ENCODE results near the gene SNHG17.
A peak's percentile ranks its signal among the peaks of the same experiment; 100 is the strongest.
"Not testable (repeated sequence)": the region's sequence is repeated elsewhere in the genome, so short reads cannot be mapped to it uniquely, and the experiment has no call there.

The SNHG17 gene

DNA sequence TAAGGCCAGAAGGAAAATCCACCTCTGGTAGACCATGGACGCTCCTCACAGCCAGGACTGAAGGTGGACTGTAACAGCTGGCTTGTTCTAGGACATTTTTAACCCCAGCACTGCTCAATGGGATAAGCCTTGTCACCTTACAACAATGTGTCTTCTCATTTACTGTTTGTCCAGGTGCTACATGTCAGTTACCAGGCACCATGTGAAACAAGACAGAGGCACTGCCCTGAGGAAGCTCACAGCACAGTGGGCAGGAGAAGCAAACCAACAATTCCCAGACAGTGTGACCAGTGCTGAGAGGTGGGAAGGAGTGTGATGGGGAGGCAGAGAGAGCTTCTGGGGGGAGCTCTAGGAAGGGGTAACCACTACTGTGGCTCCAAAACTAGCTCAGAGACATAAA, 10.7 kb downstream of the SNHG17 start:
- no peak for TF ChIP-seq JUND (IDR thresholded peaks at IDR 0.05; ENCODE audit: low read depth)
- in situ Hi-C loops (cut with HindIII; ENCODE audit: low pct_unique_long_range_greater_than_20kb, low sequenced_read_pairs) = no loop called here
- DNase-seq (ENCODE audit: low read depth in 1 of 2, low spot score in 1 of 2) = no peak

- in situ Hi-C loops (cut with HindIII; ENCODE audit: low pct_unique_long_range_greater_than_20kb, low sequenced_read_pairs) = no loop called here
- no peak for DNase-seq (ENCODE audit: low read depth in 1 of 2, low spot score in 1 of 2)
- no peak for TF ChIP-seq JUND (IDR thresholded peaks at IDR 0.05; ENCODE audit: low read depth)
Measured at GRCh38 chr20:38423541-38423940, 11.6 kb downstream of the SNHG17 start.

- TF ChIP-seq JUND (IDR thresholded peaks at IDR 0.05; ENCODE audit: low read depth) = no peak
- in situ Hi-C loops (cut with HindIII; ENCODE audit: low pct_unique_long_range_greater_than_20kb, low sequenced_read_pairs) = no loop called here
Measured at GRCh38 chr20:38421915-38422314, 13.2 kb downstream of the SNHG17 start.

GRCh38 chr20:38420388-38421085, 14.6 kb downstream of the SNHG17 start:
- DNase-seq (ENCODE audit: low read depth in 1 of 2, low spot score in 1 of 2) = no peak
- no peak for TF ChIP-seq JUND (IDR thresholded peaks at IDR 0.05; ENCODE audit: low read depth)
- in situ Hi-C loops (cut with HindIII; ENCODE audit: low pct_unique_long_range_greater_than_20kb, low sequenced_read_pairs) = no loop called here

More at GRCh38 chr20:38421915-38422314, 13.2 kb downstream of the SNHG17 start:
- no peak for DNase-seq (ENCODE audit: low read depth in 1 of 2, low spot score in 1 of 2)

DNA sequence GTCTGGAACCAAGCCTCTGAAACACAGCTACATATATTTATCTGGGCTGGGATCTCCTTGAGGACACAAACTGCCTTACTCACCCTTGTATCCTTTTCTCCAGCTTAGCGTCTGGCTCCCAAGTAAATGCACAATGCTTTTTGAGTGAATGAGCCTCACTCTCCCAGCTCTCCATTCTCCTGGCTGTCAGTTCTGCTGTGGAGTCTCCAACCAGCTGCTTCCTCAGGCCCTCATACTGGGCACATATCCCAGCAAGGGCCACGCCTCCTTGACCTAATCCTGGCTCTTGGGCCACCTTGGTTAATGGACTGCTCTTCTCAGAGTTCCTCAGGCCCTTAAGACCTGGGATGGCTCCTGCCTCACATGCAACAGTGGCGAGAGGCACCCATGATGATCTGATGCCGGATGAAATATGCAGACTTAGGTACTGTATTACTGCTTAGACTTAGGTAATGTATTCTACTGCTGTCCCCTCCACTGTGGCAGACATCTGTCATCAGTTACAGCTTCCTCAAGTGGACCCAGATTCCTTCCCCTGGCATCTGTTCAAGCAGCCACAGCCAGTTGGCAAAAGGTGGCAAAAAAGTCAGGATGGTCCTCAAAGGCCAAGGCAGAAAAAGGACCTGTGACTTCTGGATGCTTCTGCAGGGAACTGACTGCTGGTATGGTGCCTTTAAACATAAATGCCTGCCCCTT, 16.5 kb downstream of the SNHG17 start:
- in situ Hi-C loops (cut with HindIII; ENCODE audit: low pct_unique_long_range_greater_than_20kb, low sequenced_read_pairs) = no loop called here
- DNase-seq (ENCODE audit: low read depth in 1 of 2, low spot score in 1 of 2) = peak in 1 of 2 experiments; percentile 24
- no peak for TF ChIP-seq JUND (IDR thresholded peaks at IDR 0.05; ENCODE audit: low read depth)

DNA sequence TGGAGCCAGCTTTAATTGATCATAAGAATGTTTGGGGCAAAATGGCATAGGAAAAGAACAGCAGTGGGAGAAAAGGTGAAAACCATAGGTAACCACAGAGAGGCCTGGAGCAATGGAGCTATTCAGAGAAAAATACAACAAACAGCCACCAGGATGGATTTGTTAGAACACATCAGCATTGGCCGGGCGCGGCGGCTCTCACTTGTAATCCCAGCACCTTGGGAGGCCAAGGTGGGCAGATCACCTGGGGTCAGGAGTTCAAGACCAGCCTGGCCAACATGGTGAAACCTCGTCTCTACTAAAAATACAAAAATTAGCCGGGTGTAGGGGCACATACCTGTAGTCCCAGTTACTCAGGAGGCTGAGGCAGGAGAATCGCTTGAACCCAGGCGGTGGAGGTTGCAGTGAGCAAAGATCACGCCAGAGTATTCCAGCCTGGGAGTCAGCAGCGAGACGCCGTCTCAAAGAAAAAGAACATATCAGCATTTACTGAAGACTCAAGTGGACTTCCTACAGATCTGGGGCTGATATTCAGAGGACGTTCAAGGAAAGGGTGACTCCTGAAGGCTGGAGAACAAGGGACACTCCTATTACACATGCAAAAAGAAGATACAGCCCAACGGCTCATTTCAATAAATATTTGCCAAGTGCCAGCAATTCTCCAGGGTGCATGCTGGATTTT, 20.2 kb downstream of the SNHG17 start:
- in situ Hi-C loops (cut with HindIII; ENCODE audit: low pct_unique_long_range_greater_than_20kb, low sequenced_read_pairs) = no loop called here
- no peak for DNase-seq (ENCODE audit: low read depth in 1 of 2, low spot score in 1 of 2)
- TF ChIP-seq JUND (IDR thresholded peaks at IDR 0.05; ENCODE audit: low read depth) = no peak

DNA sequence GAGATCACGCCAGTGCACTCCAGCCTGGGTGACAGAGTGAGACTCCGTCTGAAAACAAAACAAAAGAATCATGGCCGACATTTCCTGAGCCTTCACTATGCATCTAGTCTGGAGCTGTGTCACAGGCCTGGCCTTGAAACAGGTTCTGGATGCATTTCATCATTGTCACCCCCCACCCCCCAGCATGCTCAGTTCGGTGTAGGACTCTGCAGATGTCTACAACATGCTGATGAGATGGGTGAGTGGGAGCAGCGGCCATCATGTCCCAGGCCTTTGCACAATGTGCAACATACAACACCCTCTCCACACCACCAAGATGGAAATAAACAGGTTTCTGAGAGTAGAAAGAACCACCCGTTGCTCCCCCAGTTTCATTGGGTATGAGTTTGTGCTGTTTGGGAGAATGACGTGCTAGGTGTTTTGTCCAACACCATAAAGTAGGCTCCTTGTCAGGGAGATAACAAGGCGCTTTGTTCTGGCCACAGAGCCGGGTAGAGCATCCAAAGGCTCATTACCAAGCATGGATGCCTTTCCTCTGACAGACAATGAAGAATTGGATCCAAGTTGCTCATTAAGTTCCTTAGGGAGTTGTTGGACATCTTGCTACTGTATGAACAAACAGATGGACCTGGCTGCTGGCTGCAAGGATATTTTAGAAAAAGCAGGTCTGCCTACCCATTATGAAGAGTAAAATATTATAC, 22.1 kb downstream of the SNHG17 start:
- in situ Hi-C loops (cut with HindIII; ENCODE audit: low pct_unique_long_range_greater_than_20kb, low sequenced_read_pairs) = no loop called here
- DNase-seq (ENCODE audit: low read depth in 1 of 2, low spot score in 1 of 2) = no peak
- TF ChIP-seq JUND (IDR thresholded peaks at IDR 0.05; ENCODE audit: low read depth) = no peak

GRCh38 chr20:38407822-38408221, 27.3 kb downstream of the SNHG17 start:
- in situ Hi-C loops (cut with HindIII; ENCODE audit: low pct_unique_long_range_greater_than_20kb, low sequenced_read_pairs); DNase-seq (ENCODE audit: low read depth in 1 of 2, low spot score in 1 of 2): not testable (repeated sequence)

DNA sequence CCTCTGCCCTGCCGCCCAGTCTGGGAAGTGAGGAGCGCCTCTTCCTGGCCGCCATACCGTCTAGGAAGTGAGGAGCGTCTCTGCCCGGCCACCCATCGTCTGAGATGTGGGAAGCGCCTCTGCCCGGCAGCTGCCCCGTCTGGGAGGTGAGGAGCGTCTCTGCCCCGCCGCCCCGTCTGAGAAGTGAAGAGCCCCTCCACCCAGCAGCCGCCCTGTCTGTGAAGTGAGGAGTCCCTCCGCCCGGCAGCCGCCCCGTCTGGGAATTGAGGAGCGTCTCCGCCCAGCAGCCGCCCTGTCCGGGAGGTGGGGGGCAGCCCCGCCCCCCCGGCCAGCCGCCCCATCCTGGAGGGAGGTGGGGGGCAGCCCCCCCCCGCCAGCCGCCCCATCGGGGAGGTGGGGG, 27.8 kb downstream of the SNHG17 start:
- in situ Hi-C loops (cut with HindIII; ENCODE audit: low pct_unique_long_range_greater_than_20kb, low sequenced_read_pairs) = no loop called here
- no peak for TF ChIP-seq JUND (IDR thresholded peaks at IDR 0.05; ENCODE audit: low read depth)
- DNase-seq (ENCODE audit: low read depth in 1 of 2, low spot score in 1 of 2) = no peak

- in situ Hi-C loops (cut with HindIII; ENCODE audit: low pct_unique_long_range_greater_than_20kb, low sequenced_read_pairs) = no loop called here
- no peak for TF ChIP-seq JUND (IDR thresholded peaks at IDR 0.05; ENCODE audit: low read depth)
- DNase-seq (ENCODE audit: low read depth in 1 of 2, low spot score in 1 of 2) = no peak
Measured at GRCh38 chr20:38406476-38406875, 28.7 kb downstream of the SNHG17 start.

DNA sequence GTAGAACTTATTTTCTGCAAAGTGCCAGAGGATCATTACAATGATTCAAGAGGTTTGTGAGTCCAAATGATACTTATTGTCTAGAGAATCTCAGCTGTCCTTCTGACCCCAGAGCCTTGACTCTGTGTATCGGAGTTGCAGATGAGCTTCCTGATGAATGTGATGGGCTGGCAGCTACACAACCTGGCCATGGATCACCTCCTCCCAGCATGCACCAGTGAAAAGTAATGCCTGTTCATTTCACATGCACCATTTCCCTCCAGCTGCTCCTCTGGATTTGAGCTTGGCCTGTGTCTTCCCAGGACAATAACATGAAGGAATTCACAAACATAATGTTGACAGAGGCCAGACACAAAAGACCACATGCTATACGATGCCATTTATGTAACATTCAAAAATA, 30.0 kb downstream of the SNHG17 start:
- in situ Hi-C loops (cut with HindIII; ENCODE audit: low pct_unique_long_range_greater_than_20kb, low sequenced_read_pairs) = no loop called here
- DNase-seq (ENCODE audit: low read depth in 1 of 2, low spot score in 1 of 2) = no peak
- no peak for TF ChIP-seq JUND (IDR thresholded peaks at IDR 0.05; ENCODE audit: low read depth)

DNA sequence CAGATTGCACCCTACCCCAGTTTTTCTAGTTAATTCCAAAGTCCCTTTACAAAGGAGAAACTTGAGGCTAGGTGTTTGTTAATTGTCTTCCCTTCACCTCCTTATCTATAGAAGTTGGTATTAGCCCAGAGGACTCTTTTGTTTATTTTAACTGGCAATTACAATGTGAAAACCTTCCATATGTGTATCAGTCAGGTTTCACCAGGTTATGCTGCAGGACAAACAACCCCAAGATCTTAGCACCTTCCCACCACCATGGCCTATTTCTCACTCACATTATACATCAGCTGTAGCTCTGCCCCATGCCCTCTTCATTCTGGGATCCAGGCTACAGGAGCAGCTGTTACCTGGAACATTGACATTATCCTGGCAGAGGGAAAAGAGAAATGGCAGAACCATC, 31.1 kb downstream of the SNHG17 start:
- DNase-seq (ENCODE audit: low read depth in 1 of 2, low spot score in 1 of 2) = no peak
- in situ Hi-C loops (cut with HindIII; ENCODE audit: low pct_unique_long_range_greater_than_20kb, low sequenced_read_pairs) = no loop called here
- TF ChIP-seq JUND (IDR thresholded peaks at IDR 0.05; ENCODE audit: low read depth) = no peak

GRCh38 chr20:38402816-38403215, 32.3 kb downstream of the SNHG17 start:
- DNase-seq (ENCODE audit: low read depth in 1 of 2, low spot score in 1 of 2) = no peak
- TF ChIP-seq JUND (IDR thresholded peaks at IDR 0.05; ENCODE audit: low read depth) = no peak
- in situ Hi-C loops (cut with HindIII; ENCODE audit: low pct_unique_long_range_greater_than_20kb, low sequenced_read_pairs) = no loop called here

All from T47D (cell line).